Measurements from ENCODE around the gene CCDC40. TPM values are rescaled to one million over a fixed set of nuclear protein-coding genes. Genes with fewer than 3 reads are reported as not detected.

CCDC40 gene
- total RNA-seq, 1 experiment from 2014 or later: 5.7 TPM

GRCh38 chr17:80114758-80115157 lies 78.3 kb downstream of the CCDC40 start:
- no peak for DNase-seq (ENCODE audit: low read depth)

- no peak for DNase-seq (ENCODE audit: low read depth)
These were observed 78.7 kb downstream of the CCDC40 start for GRCh38 chr17:80115159-80115558.

GRCh38 chr17:80116276-80116920 lies 80.0 kb downstream of the CCDC40 start:
- DNase-seq (ENCODE audit: low read depth): no peak

- DNase-seq (ENCODE audit: low read depth): no peak
These were observed 80.5 kb downstream of the CCDC40 start for GRCh38 chr17:80116921-80117380.

- no peak for DNase-seq (ENCODE audit: low read depth)
These were observed 81.3 kb downstream of the CCDC40 start for GRCh38 chr17:80117491-80118401.

GRCh38 chr17:80118601-80119270 lies 82.3 kb downstream of the CCDC40 start:
- DNase-seq (ENCODE audit: low read depth): no peak

DNA sequence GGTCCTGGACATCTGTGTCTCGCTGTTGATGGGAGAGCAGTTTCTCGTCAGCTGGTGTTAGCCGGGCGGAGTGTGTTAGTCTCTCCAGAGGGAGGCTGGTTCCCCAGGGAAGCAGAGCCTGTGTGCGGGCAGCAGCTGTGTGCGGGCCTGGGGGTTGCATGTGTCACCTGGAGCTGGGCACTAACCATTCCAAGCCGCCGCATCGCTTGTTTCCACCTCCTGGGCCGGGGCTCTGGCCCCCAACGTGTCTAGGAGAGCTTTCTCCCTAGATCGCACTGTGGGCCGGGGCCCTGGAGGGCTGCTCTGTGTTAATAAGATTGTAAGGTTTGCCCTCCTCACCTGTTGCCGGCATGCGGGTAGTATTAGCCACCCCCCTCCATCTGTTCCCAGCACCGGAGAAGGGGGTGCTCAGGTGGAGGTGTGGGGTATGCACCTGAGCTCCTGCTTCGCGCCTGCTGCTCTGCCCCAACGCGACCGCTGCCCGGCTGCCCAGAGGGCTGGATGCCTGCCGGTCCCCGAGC lies 82.9 kb downstream of the CCDC40 start:
- no peak for DNase-seq (ENCODE audit: low read depth)

GRCh38 chr17:80119839-80120238 lies 83.4 kb downstream of the CCDC40 start:
- DNase-seq (ENCODE audit: low read depth): no peak

GRCh38 chr17:80122026-80122575 lies 85.7 kb downstream of the CCDC40 start:
- DNase-seq (ENCODE audit: low read depth): no peak

DNA sequence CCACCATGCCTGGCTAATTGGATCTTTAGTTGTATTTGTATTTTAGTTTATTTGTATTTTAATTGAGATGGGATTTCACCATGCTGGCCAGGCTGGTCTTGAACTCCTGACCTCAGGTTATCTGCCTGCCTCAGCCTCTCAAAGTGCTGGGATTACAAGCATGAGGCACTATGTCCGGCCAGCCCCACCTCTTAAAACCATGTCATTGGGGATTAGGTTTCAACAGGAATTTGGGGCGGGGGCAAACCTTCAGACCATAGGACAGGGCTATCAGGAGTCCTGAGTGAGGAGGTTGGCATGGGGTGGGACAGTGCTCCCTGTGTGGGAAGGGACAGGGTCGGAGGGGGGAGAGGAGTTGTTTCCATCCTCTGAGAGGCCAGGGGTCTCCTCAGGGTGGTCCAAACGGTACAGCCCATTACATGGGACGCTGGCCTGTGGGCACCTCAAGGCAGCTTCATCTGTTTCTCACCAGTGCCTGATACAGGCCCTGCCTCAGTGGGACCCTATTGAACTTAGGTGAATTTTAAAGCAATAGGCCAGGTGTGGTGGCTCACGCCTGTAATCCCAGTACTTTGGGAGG lies 86.6 kb downstream of the CCDC40 start:
- no peak for DNase-seq (ENCODE audit: low read depth)

DNA sequence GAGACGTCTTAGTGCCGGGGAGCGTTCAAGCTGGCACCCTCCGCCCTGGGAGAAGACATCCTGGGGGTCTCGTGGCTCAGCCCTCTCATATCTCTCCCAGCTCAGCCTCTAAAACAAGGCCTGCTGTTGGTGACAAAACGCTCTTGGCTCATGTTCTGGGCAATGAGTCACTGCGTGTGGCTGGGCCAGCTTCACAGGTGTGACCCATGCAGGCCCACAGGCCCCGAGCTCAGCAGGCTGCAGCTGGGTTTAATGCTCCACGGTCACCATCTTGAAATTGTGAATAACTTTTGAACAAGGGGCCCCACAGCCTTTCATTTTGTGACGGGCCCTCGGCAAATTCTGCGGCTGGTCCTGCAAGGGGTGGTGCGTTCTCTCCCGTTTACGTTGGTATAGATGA lies 87.3 kb downstream of the CCDC40 start:
- DNase-seq (ENCODE audit: low read depth): peak; percentile 56

DNA sequence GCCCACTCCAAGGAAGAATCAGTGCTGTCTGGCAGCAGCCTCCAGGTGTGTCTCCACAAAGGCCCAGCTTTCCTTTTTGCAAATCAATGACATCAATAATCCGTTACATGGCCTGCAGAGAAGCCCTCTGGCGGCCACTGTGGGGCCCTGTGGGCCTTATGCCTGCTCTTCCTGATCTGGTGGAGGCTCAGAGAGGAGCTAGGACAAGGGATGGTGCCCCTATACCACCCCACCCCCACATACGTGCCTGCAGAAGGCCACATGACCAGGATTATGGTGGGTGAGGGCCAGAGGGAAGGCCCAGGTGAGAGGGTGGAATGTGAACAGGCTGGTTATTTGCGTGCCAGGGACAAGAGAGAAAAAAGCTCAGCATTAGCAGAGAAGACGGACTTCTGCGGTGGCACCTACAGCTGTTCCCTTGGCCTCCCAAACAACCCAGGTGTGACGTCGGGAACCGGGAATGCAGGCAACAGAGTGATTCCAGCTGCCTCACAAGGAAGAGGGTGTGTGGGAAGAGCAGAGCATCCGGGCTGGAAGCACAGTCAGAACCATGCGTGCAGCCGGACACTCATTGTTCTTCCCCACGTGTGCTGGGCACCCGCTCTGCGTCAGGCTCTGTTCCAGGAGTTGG lies 88.0 kb downstream of the CCDC40 start:
- peak; percentile 24 for DNase-seq (ENCODE audit: low read depth)

GRCh38 chr17:80125656-80126448 lies 89.4 kb downstream of the CCDC40 start:
- no peak for DNase-seq (ENCODE audit: low read depth)

GRCh38 chr17:80126449-80126715 lies 89.9 kb downstream of the CCDC40 start:
- no peak for DNase-seq (ENCODE audit: low read depth)

GRCh38 chr17:80129006-80129565 lies 92.6 kb downstream of the CCDC40 start:
- no peak for DNase-seq (ENCODE audit: low read depth)

GRCh38 chr17:80130992-80131391 lies 94.5 kb downstream of the CCDC40 start:
- DNase-seq (ENCODE audit: low read depth): no peak

DNA sequence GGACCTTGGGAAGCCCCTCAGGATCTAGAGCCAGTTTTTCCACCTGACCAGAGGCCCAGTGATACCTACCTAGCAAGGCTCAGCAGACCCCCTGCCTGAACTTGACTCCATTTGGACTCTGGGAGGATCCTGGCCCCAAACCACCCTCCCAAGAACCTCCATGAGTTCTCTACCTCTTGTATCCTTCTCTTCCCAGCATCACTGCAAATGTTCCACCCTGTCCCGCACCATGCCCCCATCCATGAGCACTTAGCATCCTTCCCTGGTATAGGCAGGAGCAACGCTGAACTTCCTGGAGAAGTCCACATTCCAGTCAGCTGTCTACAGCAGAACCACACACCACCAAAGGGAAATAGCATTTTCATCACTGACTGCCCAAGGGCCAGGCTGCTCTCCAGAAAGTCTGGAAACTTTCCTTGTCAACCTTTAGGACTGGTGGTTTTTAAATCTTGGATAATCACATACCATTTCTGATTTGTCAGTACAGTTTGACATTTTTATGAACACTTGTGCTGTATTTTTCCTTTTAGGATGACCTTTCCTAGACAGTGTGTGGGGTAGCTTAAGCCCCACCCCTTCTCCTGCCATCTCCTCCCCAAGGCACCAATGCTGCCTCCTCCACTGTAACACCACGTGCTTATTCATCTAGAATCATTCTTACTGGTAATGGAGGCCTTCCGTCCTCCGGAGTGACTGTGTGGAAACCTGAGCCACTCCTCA lies 96.6 kb downstream of the CCDC40 start:
- DNase-seq (ENCODE audit: low read depth): no peak

DNA sequence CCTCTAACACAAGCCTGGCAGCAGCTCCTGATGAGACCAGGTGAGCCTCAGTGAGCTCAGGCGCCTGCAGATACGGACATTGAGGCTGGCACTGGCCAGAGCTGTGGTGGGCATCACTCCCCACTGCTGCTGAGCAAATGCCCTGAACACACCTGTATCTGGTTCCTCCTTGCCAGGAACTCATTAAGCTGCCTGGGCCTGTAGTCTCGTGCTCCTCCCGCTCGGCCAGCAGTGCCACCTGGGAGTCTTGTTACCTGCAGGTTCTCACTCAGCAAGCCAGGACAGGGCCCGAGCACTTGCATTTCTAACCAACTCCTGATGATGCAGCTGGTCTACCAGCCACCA lies 97.2 kb downstream of the CCDC40 start:
- DNase-seq (ENCODE audit: low read depth): no peak

DNA sequence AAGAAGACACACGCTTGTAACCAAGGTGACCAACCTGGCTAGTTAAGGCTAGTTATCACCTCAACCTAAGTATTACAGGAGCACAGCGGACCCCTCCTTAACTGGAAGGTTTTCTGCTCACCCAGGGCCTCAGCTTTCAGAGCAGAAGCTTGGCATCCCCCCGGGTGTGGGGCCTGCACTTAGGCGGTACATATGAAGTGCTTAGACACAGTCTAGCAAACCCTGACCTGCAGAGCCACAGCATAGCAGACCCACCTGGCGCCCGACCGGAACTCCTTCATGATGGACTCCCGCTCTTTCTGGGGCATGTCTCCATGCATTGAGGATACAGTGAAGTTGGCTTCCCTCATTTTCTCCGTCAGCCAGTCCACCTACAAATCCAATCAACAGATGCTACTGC lies 100.7 kb downstream of the CCDC40 start:
- DNase-seq (ENCODE audit: low read depth): no peak
